Mesothelial cell of epicardium (in vitro differentiated cells): ENCODE measurements around the gene ZNF20. TPM values are rescaled to one million over a fixed set of nuclear protein-coding genes. Genes with fewer than 3 reads are reported as not detected.

Experiments used
- DNase-seq, 2 experiments: peaks; one replicate each; pipeline ENCODE4 v3.0.0; 2021; ENCODE audit warnings: low spot score in 2 of 2; ENCODE audit not compliant: unreplicated experiment in 2 of 2
- H3K27ac Mint-ChIP-seq: 2 replicates; pipeline ENCODE4 v1.8.0; 2021; ENCODE audit warnings: mixed read lengths
- H3K27me3 Mint-ChIP-seq: 2 replicates; pipeline ENCODE4 v1.8.0; 2021; ENCODE audit warnings: low read depth, mixed read lengths
- H3K36me3 Mint-ChIP-seq: 2 replicates; pipeline ENCODE4 v1.8.0; 2021; ENCODE audit warnings: mixed read lengths
- H3K4me1 Mint-ChIP-seq: 2 replicates; pipeline ENCODE4 v1.8.0; 2021; ENCODE audit warnings: mixed read lengths
- H3K4me3 Mint-ChIP-seq: 2 replicates; pipeline ENCODE4 v1.8.0; 2021; ENCODE audit warnings: mild to moderate bottlenecking, moderate library complexity, mixed read lengths
- H3K9me3 Mint-ChIP-seq: 2 replicates; pipeline ENCODE4 v1.8.0; 2021; ENCODE audit warnings: mixed read lengths
- total RNA-seq: library from RNA; stranded (reverse); gene quantifications from 3 replicates; pipeline ENCODE4 v1.2.1, GENCODE V29; 2021
- TF ChIP-seq, protein P1 (sequence below): fragments of 200-600 bp; sonication (generic); IDR thresholded peaks from one replicate; pipeline ENCODE4 v1.5.0; 2021; ENCODE audit warnings: antibody characterized with exemption; ENCODE audit not compliant: unreplicated experiment

Gene ZNF20
- total RNA-seq, 1 donor from 2014 or later: 11.1 TPM

DNA sequence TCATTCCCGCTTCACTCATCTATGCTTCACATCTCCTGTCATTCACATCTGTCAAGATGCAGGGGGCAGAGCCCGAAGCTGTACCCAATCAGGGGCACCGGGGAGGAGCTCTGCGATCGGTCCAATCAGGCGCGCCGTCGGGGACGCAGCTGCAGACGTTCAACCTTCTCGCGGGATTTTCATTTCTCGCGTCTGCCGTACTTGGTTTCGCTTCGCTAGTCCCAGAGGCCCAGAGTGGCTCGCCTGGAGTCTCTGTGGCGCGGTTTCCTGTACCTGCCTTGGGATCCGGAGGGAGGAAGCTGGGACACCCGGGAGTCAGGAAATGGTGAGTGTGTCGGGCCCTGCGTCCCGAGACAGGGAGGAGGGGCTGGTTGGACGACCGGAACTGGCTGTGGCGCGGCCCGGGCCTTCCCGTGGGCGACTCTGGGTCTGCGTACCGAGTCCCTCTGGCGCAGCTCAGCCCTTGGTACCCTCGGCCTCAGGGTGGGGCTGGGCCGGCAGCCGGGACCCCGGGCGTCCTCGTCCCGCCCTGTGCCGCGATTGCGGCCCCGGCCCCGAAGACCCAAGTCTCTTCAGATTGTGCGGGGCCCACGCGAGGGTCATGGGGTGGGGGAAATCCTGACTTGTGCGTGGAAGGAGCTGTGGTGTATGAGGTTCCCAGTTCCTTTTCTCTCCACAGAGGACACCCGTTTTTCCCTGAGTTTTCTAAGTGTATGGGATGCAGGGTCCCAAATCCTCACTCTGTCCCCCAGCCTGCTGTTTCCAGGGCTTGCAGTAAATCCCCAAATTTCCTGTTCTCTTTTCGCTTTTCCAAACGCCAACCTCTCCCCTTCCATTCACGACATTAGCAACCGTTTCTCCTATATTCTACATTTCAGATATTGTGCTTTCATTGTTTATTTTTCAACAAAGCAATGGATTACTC, 23.0 kb upstream of the ZNF20 start, which contains the start of gene ZNF136:
Gene ZNF136, plus strand, starts transcription at position 215 of the 925 bp plus-strand sequence. Its CDS starts 108 bp downstream, at position 323.
- H3K4me1 Mint-ChIP-seq: peaks cover 20% of the 10 kb centered on the region
- peak within 1 kb of the TSS; percentile 92 for H3K4me3 Mint-ChIP-seq
- DNase-seq: peak; percentile 80 to 87
- H3K36me3 Mint-ChIP-seq: peaks cover 2% of the 10 kb centered on the region
- H3K9me3 Mint-ChIP-seq: no peaks in the 10 kb centered on the region
- TF ChIP-seq, protein P1, sequence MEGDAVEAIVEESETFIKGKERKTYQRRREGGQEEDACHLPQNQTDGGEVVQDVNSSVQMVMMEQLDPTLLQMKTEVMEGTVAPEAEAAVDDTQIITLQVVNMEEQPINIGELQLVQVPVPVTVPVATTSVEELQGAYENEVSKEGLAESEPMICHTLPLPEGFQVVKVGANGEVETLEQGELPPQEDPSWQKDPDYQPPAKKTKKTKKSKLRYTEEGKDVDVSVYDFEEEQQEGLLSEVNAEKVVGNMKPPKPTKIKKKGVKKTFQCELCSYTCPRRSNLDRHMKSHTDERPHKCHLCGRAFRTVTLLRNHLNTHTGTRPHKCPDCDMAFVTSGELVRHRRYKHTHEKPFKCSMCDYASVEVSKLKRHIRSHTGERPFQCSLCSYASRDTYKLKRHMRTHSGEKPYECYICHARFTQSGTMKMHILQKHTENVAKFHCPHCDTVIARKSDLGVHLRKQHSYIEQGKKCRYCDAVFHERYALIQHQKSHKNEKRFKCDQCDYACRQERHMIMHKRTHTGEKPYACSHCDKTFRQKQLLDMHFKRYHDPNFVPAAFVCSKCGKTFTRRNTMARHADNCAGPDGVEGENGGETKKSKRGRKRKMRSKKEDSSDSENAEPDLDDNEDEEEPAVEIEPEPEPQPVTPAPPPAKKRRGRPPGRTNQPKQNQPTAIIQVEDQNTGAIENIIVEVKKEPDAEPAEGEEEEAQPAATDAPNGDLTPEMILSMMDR: no peak
- peak within 1 kb of the TSS; percentile 99 for H3K27ac Mint-ChIP-seq
- no peaks in the 10 kb centered on the region for H3K27me3 Mint-ChIP-seq

DNA sequence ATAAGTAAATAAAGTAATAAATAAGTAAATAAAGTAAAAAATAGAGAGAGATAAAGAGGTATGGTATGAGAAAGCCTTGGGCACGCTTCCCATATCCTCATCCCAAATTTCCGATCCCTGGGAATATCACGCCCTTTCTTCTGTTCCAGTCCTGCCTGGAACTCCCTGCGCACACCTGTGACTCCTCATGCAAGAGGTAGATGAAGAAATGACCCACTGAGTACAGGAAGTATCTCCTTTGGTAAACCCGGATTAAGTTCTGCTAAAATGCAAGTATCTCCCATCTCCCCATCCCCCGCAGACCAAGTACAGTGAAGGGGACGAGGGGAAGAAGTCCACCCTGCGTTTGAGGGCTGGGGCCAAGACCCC, 22.3 kb upstream of the ZNF20 start:
- peak overlapping the region; percentile 99 for H3K27ac Mint-ChIP-seq
- TF ChIP-seq, protein P1: no peak

DNA sequence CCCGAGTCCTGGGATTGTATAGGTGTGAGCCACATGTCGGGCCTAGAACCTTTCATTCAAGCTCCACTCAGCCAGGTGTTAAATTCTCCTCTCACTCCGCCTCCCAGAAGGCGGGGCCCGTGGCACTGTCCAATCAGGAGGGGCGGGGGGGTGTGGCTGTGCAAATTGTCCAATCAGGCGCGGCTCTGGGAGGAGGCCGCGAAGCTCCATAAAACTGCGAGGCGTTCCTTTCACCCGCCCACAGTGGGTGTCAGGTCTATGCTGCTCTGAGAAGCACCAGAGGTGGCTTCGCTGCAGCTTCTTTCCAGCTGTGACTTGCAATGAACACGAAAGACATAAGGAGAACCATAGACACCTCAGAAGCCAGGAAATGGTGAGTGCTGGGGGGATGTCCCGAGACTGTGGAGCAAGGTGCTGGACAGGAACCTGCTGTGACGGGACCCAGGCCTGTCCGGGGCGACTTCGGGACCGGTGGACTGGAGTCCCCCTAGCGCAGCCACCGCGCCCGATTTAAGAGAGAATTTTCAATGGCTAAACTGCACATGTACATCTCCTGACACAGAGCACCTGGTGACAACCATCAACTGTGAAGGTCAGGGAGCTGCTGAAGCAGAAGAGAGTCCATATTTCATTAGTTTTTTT, 19.7 kb upstream of the ZNF20 start:
- Mint-ChIP-seq H3K9me3 (no peaks in the 10 kb centered on the region), H3K27me3 (no peaks in the 10 kb centered on the region), H3K27ac (no peak overlapping the region), H3K36me3 (no peaks in the 10 kb centered on the region), H3K4me1 (peaks cover 27% of the 10 kb centered on the region), H3K4me3 (no peak overlapping the region)
- TF ChIP-seq, protein P1: no peak
- DNase-seq: no peak

More for the DNA sequence above, 22.3 kb upstream of the ZNF20 start:
- H3K27me3 Mint-ChIP-seq: no peaks in the 10 kb centered on the region
- H3K4me1 Mint-ChIP-seq: peaks cover 20% of the 10 kb centered on the region
- peak overlapping the region; percentile 92 for H3K4me3 Mint-ChIP-seq
- H3K36me3 Mint-ChIP-seq: peaks cover 2% of the 10 kb centered on the region
- no peak for DNase-seq
- H3K9me3 Mint-ChIP-seq: no peaks in the 10 kb centered on the region

DNA sequence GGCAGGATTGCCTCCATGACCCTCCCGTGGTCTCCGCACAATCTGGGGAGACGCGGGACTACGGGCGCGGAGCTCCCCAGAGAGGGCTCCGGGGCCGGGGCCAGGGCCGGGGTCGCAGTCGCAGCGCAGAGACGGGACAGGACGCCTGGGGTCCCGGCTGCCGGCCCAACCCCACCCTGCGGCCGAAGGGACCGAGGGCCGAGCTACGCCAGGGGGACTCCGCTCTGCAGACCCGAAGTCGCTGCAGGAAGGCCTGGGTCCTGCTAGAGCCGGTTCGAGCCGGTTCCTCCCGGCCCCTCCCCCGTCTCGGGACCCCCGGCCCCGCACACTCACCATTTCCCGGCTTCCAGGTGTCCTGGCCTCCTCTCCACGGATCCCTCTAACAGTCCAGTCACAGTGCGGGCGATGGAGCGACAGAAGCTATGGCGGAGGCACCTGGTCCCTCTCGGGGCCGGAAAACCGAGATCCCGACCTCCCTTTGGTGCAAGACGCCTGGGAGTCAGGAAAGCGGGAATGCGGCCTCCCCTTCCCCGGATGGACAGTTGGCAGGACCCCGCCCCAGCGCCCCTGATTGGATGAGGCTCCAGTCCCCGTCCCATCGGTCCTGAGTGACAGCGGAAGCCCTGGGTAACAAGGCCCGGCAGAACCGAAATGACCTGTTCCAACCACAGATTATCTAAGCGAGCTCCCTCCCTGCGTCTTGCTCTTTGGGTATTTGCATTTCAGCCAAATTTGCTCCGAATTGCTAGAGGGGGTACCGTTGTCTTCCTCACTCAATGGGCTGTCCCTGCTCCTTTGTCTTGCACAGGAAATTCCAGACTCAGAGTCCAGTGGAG, 16.3 kb upstream of the ZNF20 start, which contains the start of gene ZNF625:
Gene ZNF625, minus strand, starts transcription at position 512 of the 836 bp plus-strand sequence. Its CDS starts 176 bp downstream, at position 336.
- peaks cover 20% of the 10 kb centered on the region for H3K4me1 Mint-ChIP-seq
- H3K27ac Mint-ChIP-seq: peak within 1 kb of the TSS; percentile 95
- H3K27me3 Mint-ChIP-seq: no peaks in the 10 kb centered on the region
- peaks cover 22% of the 10 kb centered on the region for H3K36me3 Mint-ChIP-seq
- DNase-seq: peak; percentile 79 to 88
- H3K4me3 Mint-ChIP-seq: peak within 1 kb of the TSS; percentile 92
- peaks cover 4% of the 10 kb centered on the region for H3K9me3 Mint-ChIP-seq
- TF ChIP-seq, protein P1: no peak

DNA sequence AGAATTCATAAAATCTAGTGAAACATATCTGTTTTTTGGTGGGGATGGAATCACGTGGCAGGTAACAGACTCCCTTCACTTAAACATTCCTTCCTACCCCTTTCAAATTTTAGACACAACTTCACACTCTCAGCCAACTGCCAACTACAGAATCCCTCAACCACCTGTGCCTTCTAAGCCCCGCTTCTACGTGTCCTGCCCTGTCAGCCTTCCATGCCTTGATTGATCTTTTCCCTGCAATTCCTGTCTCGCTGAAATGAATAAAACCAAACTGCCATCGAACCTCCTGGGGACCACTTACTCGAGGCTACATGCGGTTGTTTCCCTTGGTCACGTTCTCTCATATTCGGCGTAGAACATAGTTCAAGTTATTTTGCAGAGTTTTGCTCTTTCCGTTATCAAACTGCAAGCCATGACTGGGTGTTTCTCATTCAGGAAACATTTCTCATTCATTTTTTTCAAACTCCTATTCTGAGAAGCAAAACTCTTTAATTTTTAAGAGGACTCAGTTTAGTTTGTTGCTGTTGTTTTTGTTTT, 15.2 kb upstream of the ZNF20 start:
- peaks cover 20% of the 10 kb centered on the region for H3K4me1 Mint-ChIP-seq
- H3K27me3 Mint-ChIP-seq: no peaks in the 10 kb centered on the region
- H3K27ac Mint-ChIP-seq: peak overlapping the region; percentile 68
- peaks cover 8% of the 10 kb centered on the region for H3K9me3 Mint-ChIP-seq
- H3K36me3 Mint-ChIP-seq: peaks cover 30% of the 10 kb centered on the region
- TF ChIP-seq, protein P1: no peak
- peak overlapping the region; percentile 92 for H3K4me3 Mint-ChIP-seq
- DNase-seq: no peak
